ENCODE measurements around the gene DUSP22. TPM values are rescaled to one million over a fixed set of nuclear protein-coding genes. Genes with fewer than 3 reads are reported as not detected.

The DUSP22 gene
- total RNA-seq, 2 donors from 2014 or later, result 20.5 to 24.5 TPM

- Histone ChIP-seq H3K27ac (no peak overlapping the region), H3K27me3 (peaks cover 21% of the 10 kb centered on the region), H3K4me3 (no peak overlapping the region), H3K4me1 (no peaks in the 10 kb centered on the region), H3K9me3 (no peaks in the 10 kb centered on the region), H3K36me3 (no peaks in the 10 kb centered on the region), H3K9ac (ENCODE audit: low read depth in 2 of 2, low read length in 2 of 2) (no peak overlapping the region)
- no peak for TF ChIP-seq CTCF (IDR thresholded peaks at IDR 0.05)
- no peak for DNase-seq
- intact Hi-C loops (cut with DNase I), result no loop called here
Observed at GRCh38 chr6:386688-387266, 94.5 kb downstream of the DUSP22 start.

GRCh38 chr6:387293-387741 is 95.0 kb downstream of the DUSP22 start:
- DNase-seq, result no peak

GRCh38 chr6:388202-388903 is 96.1 kb downstream of the DUSP22 start:
- TF ChIP-seq CTCF (IDR thresholded peaks at IDR 0.05), result no peak
- intact Hi-C loops (cut with DNase I), result no loop called here
- H3K36me3 ChIP-seq, result no peaks in the 10 kb centered on the region
- peaks cover 37% of the 10 kb centered on the region for H3K27me3 ChIP-seq
- H3K9ac ChIP-seq (ENCODE audit: low read depth in 2 of 2, low read length in 2 of 2), result no peak overlapping the region
- no peak for DNase-seq
- no peaks in the 10 kb centered on the region for H3K4me1 ChIP-seq
- no peak overlapping the region for H3K27ac ChIP-seq
- no peaks in the 10 kb centered on the region for H3K9me3 ChIP-seq
- H3K4me3 ChIP-seq, result no peak overlapping the region

More at GRCh38 chr6:387293-387741, 95.0 kb downstream of the DUSP22 start:
- Histone ChIP-seq H3K27ac (no peak overlapping the region), H3K27me3 (peaks cover 27% of the 10 kb centered on the region), H3K9me3 (no peaks in the 10 kb centered on the region), H3K4me3 (no peak overlapping the region), H3K4me1 (no peaks in the 10 kb centered on the region), H3K9ac (ENCODE audit: low read depth in 2 of 2, low read length in 2 of 2) (no peak overlapping the region), H3K36me3 (no peaks in the 10 kb centered on the region)
- intact Hi-C loops (cut with DNase I), result no loop called here
- TF ChIP-seq CTCF (IDR thresholded peaks at IDR 0.05), result no peak

- Histone ChIP-seq H3K4me1 (no peaks in the 10 kb centered on the region), H3K27me3 (peaks cover 45% of the 10 kb centered on the region), H3K27ac (no peak overlapping the region), H3K4me3 (no peak overlapping the region), H3K36me3 (no peaks in the 10 kb centered on the region), H3K9me3 (no peaks in the 10 kb centered on the region), H3K9ac (ENCODE audit: low read depth in 2 of 2, low read length in 2 of 2) (no peak overlapping the region)
- DNase-seq, result no peak
- intact Hi-C loops (cut with DNase I), result no loop called here
- TF ChIP-seq CTCF (IDR thresholded peaks at IDR 0.05), result no peak
Observed at GRCh38 chr6:389143-389542, 96.9 kb downstream of the DUSP22 start.

GRCh38 chr6:389622-390021 is 97.3 kb downstream of the DUSP22 start:
- Histone ChIP-seq H3K4me1 (no peaks in the 10 kb centered on the region), H3K9me3 (no peaks in the 10 kb centered on the region), H3K27ac (no peak overlapping the region), H3K27me3 (peaks cover 50% of the 10 kb centered on the region), H3K36me3 (no peaks in the 10 kb centered on the region), H3K9ac (ENCODE audit: low read depth in 2 of 2, low read length in 2 of 2) (no peak overlapping the region), H3K4me3 (no peak overlapping the region)
- intact Hi-C loops (cut with DNase I), result no loop called here
- TF ChIP-seq CTCF (IDR thresholded peaks at IDR 0.05), result no peak
- no peak for DNase-seq

All from colonic mucosa (tissue), 4 donors.